GM18498 (cell line): ENCODE data around the gene IL23R.
"Not testable (repeated sequence)": the region's sequence is repeated elsewhere in the genome, so short reads cannot be mapped to it uniquely, and the experiment has no call there.

ENCODE experiments used
- ATAC-seq: cut with Tn5 transposase; IDR thresholded peaks from one replicate; pipeline ENCODE4 v1.9.1; 2021; ENCODE audit warnings: mild to moderate bottlenecking, moderate library complexity; ENCODE audit not compliant: unreplicated experiment

The IL23R gene, protein sequence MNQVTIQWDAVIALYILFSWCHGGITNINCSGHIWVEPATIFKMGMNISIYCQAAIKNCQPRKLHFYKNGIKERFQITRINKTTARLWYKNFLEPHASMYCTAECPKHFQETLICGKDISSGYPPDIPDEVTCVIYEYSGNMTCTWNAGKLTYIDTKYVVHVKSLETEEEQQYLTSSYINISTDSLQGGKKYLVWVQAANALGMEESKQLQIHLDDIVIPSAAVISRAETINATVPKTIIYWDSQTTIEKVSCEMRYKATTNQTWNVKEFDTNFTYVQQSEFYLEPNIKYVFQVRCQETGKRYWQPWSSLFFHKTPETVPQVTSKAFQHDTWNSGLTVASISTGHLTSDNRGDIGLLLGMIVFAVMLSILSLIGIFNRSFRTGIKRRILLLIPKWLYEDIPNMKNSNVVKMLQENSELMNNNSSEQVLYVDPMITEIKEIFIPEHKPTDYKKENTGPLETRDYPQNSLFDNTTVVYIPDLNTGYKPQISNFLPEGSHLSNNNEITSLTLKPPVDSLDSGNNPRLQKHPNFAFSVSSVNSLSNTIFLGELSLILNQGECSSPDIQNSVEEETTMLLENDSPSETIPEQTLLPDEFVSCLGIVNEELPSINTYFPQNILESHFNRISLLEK

DNA sequence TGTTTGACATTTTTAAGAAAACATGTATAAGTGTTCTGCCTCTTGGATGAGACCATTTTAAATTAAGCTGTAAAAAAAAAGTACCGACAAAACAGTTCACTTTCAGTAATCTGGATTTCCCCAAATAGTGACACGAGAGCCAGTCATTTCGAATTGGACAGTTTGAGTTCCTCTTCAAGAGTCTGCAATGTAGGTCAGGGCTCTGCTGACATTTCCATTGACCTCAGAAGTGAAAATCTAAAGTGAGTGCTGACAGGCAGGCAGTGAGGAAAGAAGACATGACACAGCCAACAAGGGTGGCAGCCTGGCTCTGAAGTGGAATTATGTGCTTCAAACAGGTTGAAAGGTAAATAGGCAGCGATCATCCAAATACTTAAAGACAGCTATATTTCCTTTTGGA lies at the start of gene IL23R:
Gene IL23R, plus strand, starts transcription at position 259 of the 400 bp plus-strand sequence. CDS start 1,667 bp downstream, outside the sequence.
- peak; percentile 86 for ATAC-seq

DNA sequence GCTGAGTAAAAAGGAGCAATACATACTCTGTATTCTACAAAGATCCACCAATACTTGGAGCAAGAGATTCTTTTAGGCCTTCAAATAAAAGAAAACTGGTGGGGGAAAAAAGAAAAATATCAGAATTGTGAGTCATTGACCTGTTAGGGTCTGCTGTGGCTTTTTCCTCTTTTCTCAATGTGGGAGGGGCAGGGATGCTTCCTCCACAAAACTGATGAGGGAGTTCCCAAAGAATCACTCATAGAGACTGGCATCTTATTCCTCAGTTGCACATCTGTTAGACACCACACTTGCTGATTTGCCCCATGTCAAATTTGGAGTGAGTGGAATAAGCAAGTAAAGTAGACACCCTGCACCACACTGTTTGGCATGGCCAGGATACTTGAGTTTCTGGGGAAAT lies 48.1 kb upstream of the IL23R start:
- ATAC-seq: no peak

DNA sequence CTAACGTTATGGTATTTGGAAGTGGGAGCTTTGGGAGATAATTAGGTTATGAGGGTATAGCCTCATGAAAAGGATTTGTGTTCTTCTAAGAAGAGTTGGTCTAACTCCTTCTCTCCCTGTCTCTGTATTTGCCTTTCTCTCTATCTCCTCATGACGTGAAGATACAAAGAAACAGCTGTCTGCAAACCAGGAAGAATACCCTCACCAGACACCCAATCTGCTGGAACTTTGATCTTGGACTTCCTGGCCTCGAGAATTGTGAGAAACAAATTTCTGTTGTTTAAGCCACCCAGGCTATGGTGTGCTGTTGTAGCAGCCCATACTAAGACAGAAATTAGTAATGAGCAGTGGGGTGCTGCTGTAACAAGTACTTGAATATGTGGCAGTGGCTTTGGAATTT lies 47.6 kb upstream of the IL23R start:
- ATAC-seq: no peak

DNA sequence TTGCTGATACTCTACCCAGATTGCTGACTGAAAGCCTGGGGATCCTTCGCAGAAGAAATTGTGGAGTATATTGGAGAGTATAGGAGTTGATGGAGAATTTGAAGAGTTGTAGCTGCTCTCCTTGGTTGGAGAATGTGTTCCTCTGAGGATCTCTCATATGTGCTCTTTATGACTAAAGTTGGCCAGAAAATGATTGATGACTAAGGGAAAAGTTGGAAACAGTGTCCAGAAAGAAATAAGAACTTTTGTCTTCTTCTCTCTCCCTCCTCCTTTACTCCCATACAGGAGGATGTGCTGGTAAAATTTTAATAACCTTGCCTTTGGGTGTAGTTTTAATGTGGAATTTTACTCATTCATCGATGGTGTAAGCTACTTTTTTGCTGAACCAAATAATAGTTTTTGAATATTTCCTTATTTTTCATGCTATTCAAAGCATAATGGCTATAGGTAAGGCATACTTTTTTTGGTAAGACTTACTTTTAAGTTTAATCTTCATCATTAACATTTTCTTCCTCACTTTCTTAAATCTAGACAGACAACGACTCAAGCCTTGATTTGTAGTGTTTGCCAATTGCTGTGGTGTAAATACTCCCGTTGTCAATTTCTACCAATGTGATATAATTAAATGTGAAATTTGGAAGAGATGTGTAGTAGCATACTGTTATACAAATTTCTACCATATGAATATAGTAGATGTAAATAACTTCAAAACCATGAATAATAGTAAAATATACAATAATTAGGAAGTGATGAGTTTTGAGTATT lies 45.2 kb upstream of the IL23R start:
- ATAC-seq: no peak

DNA sequence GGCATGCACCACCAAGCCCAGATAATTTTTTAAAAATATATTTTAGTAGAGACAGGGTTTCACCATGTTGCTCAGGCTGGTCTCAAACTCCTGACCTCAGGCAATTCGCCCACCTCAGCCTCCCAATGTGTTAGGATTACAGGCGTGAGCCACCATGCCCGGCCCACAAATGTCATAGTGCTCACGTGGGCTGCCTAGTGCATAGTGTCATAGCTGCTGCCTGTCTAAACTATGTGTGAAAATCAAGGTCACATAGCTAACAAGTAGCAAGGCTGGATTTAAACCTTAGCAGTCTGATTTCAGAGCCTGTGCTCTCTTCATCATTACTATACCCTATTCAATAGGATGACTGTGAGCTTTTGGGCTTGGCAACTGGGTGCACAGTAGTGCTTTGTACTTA lies 41.8 kb upstream of the IL23R start:
- ATAC-seq: no peak

DNA sequence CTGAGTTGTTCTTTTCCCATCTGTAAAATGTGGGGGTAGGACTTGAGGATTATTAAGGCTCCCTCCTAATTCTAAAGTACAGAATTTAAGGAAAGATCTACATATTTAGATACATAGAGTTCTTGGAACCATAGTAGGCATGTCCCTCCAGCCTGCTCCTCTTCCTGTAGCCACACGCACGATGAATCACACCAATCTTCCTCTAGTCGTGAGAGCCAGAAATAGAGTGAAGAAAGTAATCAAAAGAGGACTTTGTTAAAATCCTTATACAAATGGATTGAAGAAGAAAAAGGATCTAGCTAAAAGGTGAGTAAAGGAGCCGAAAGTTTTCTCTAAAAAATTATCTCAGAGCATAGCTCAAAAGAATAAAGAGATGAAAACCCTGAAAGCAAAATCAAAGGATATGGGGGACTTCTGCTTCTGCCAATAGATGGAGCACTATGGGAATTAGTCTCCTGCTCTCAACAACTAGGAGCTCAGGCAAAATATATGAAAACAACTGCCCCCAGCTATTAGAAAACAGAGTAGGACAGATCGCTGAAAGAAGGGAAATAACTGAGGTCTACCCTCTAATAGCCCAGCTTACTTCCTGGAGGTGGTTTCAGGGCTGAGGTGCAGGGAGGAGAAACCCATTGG lies 40.0 kb upstream of the IL23R start:
- no peak for ATAC-seq

DNA sequence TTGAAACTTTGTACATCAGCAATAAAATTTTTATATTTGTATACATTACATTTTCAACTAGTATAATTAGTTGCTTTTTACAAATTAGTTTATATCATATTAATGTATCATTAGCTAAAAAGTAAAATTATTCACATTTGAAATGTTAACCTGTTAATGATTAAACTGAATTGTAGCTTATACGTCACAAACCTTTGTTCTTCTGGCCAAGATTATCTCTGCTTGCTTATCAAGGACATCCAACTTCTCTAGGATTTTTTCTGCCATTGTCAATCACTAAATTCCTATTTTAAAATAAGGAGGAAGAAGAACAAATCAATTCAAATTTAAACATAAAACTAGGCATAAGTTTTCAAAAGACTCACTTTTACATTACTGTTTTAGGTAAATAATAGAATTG lies 39.3 kb upstream of the IL23R start:
- no peak for ATAC-seq

DNA sequence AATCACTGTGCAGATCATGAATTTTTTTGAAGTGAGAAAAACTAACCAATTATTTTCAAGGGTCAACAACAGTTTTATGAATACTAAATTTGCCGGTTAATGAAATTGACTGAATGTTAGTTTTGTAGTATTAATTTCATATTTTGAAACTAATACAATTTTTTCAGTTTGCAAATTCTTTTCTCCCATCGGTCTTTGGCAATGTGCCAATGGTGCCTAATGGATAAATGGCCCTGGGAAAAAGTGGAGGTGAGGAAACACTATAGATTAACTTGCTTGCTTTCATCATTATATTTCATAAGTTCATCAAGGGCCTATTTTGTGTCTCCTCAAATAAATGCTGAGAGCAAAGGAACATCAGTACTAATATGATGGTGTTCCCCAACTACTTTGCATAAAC lies 35.6 kb upstream of the IL23R start:
- ATAC-seq: no peak

DNA sequence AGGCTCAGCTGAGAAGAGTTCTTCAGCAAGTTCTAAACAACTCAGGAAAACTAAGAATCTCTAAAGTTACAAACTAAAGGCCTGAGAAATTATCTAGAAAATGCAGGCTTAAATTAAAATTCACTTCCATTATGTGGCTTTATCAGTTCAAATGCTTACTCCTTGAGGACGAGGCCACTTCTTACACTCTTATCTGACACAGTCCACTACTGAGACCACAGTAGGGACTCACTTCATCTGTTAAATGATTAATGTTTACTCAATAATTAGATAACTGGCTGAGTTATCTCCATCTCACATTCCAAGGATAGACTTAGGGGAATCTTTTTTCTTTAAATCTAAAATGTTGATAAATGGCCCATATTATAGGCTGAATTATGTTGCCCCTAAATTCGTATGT lies 33.1 kb upstream of the IL23R start:
- no peak for ATAC-seq

DNA sequence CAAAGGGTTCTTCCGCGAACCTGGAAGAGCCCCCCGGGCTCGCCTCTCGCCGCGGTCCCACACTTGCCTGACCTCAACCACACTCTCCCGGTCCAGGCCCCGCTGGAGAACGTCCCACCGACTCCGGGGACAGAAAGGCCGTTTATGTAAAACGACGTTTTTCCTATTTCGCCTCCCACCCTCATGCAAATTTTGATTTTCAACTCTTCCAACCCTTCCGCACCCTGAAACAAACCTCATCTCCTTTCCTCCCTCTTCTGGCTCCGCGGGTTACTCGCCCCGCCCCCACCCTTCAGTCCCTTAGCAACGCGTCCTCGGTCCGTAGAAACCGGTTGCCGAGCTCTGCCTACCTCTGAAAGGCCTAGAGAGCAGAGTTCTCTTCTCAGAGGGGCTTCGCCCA lies 31.6 kb upstream of the IL23R start, which contains the start of gene C1orf141:
Gene C1orf141, minus strand, starts transcription at position 276 of the 400 bp plus-strand sequence. CDS start 7,730 bp downstream, outside the sequence.
- ATAC-seq: no peak

DNA sequence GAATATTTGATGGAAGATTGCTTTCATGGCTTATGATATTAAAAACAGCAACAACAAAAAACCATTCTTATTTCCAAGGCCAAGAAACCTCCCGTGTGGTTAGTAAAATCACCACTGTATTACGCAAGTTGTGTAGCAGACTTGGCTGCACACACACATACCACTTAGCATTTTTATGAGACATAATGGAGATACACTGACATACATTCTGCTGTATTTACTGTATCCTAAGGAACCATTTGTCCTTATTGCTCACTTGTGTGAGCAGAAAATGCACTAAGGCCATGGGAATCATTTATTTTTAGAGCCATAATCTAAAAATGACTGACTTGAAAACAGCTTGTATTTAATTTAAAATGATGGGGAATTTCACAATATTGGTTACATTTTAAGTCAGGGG lies 30.9 kb upstream of the IL23R start:
- no peak for ATAC-seq

DNA sequence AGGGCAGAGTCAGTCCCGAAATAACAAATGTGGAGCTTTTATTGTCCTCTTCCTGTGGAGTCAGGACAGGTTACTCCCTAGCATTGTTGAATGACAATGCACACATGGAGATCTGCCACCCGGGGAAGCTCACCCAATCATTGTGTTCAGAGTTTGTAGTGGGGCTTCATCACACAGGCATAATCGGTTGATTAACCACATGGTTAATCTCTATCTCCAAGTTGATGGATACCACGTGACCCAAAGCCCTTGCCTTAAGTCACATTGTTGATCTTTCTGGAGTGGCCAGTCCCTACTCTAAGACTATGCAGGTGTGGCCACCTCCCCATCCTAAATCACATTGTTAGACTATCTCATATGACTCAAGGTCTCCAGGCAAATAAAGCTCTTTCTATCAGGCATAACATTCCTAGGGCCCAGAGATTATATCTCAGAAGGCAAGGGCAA lies 28.9 kb upstream of the IL23R start:
- ATAC-seq: no peak

DNA sequence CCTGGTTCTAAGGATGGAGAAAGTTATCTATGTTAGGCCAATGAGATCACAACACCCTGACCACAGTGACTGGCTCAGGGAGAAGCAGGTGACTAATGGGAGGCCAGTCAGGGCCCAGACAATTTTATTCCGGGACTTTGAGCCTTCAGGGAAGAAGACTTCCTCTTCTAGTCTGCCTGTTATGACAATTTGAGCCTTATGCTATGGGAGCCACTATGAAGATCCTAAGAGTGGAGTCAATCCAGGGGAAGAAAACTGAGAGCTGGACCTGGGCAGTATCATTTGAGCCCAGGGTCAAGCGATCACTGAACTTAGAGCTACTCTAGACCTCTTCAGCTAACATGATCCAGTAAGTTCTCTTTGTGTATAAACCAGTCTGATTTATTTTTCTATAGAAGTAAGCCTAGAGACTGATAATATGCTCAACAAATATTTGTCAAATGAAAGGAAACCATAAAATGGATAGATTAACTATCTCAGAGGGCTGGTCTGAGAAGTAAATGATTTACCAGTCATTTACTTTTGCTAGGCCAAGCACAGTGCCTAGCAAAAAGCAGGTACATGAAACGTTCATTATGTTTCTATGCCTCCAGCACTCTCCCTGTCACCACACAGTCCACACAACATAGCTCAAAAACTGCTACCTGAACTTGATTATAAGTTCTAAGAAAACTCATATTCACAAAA lies 27.3 kb upstream of the IL23R start:
- no peak for ATAC-seq

DNA sequence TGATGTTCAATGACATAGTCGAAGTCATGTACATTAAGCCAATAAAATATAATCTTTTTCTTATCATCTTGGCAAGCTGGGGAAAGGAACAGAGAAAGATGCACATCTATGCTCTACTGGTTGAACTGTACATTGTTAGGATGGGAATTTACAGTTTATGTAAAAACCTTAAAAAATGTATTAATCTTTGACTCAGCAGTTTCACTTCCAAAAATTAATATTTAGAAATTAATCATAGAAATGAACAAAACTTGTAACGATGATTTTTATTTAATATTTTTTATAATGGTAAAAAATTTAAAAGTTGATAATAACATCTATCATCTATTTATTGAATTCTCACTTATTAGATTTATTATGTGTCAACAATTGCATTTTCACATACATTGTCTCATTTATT lies 25.8 kb upstream of the IL23R start:
- ATAC-seq: no peak

DNA sequence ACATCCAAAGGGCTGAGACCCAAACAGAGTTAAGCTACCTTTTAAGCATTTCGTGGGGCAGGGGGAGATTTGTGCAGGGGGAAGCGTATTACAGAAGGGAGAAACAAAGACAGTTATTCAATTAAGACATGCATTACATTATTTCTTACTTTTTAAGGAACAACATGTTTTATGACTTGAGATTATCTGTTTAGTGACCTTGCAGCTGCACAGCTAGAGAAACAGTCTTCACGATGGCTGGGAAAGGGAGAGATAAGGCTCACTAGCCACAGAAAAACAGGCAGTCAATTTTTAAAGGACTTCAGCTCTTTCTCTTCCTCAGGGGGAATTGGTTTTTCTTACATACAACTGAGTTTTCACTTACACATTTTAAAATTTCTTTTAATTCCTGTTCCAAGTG lies 24.4 kb upstream of the IL23R start:
- not testable (repeated sequence) for ATAC-seq

DNA sequence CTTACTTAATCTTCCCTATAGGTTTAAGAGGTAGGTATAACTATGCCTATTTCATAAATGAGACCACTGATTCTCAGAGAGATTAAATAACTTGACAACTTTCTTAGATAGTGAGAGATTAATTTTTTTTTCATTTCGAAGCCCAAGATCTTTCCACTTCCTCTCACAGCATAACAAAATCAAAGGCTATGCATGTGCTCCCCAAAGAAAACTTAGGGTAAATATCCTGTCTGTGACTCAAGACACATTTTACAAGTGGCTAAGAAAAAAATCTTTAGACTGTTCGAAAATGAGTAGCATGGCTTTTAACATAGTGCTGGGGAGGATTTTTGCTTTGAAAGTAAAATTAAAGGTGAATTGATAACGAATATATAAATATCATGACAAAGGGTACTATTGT lies 23.3 kb upstream of the IL23R start:
- no peak for ATAC-seq

DNA sequence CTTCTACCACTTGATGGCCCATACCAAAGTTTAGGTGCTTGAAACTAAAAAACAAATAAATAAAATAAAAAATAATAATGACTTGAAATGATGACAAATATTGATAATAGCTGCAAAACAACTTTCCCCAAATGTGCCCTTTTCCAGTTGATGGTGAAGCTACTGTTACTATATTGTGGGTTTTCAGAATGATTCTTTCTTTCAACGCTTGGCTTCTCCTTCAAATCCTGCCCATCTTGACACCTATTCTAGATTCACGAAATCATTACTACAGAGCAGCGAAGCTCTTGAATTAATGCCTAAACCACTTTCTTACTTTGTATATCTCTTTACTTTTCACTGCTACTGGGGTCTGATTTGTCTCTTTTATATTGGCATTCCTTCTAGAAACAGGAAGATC lies 22.3 kb upstream of the IL23R start:
- no peak for ATAC-seq

DNA sequence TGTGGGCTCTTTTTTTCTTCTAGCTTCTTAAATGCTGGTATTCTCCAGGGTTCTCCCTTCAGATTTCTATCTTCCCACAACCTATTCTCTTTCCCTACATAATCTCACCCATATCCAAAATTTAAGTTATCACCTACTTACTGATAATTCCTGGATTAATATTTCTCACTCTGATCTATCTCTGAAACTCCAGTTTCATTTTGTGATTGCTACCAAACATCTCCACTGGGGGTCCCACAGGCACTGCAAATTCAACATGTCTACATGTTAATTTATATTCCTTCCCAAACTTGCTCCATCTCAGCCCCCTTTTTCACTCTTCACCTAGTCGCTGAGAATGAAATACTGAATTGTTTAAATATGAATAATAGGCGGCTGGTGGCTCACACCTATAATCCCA lies 21.6 kb upstream of the IL23R start:
- ATAC-seq: no peak

DNA sequence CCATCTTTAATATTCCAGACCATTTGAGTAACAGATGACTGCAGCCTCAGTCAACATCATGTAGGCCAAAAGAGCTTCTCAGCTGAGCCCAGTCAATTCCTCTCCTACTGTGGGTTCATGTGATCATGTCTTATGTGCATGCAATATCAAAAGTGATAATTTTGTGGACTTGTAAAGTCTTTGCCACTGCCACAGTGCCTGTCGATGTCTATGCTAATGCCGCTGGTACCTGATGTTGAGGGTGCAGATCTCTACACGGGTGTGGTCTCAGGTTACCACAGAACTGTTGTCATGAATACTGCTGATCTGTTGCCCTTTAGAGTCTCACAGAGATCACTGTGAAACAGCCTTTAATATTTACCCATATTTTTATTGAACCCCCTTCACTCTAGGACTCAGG lies 20.2 kb upstream of the IL23R start:
- no peak for ATAC-seq

DNA sequence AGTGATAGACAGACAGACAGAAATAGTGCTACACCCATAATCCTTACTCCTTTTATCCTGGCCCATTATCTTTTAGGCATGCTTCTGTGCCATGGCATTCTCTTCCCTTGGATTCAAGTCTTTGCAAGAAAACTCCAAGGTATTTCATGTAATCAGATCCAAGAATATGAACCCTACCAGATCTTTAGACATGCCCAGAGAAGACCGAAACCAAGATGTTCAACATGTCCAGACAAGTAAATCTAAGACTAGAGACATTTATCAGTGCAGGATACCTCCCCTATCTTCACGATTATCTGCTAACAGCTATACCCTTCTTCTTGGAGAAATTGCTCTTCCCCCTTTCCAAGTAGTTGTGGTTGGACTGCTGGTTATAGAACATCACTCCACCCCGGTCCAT lies 19.7 kb upstream of the IL23R start:
- no peak for ATAC-seq

DNA sequence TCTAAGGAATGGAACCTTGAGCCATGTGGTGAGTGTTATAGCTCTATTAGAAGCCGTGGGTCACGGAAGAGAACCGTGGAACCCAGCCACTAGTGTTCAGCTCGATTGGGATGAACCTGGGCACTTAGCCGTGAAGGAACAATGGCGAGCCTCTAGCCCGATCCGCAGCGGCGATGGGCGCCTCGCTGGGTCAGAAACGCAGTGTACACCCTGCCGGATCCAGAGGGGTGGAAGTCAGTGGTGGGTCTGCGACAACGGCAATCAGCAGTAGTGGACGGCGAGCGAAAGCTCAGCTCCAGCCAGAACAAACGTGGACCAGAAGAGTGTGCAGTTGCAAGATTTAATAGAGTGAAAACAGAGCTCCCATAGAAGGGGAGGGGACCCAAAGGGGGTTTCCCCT lies 18.3 kb upstream of the IL23R start:
- ATAC-seq: not testable (repeated sequence)
